ENCODE data around the gene APOBEC4. TPM values are rescaled to one million over a fixed set of nuclear protein-coding genes. Genes with fewer than 3 reads are reported as not detected.

APOBEC4 gene
- total and polyA plus RNA-seq, 10 of the 15 experiments (the other 5 are each of a cell fraction or from before 2014, with no cell fraction given): 0.04 to 0.25 (median 0.06) TPM; not detected in 5

DNA sequence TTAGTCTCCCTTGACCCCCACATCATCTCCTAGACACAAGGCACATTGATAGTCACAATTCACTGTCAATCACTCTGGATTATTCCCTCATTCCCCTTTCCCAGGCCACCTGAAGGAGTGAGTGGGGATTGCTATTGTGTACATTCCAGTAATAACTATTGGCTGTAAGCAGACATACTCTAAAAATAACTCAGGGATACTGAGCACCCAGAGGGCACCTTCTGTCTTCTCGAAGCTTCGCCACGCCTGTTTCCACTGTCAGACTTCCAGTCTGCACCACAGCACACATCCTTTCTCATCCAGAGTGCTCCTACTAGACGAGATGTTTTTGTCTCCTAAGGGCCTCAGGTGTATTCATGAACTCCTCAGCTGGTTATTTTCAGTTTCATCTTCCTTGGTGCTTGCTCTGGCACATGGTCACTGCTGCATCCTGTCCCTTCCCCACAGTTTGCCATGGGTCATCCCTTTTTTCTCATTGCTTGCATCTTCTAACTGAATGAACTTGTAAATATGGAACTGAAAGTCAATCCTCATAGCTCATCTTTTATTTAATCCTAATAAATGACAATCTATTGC lies 848 bp upstream of the APOBEC4 start:
- RAD21 ChIA-PET (ENCODE audit: unreplicated experiment): interaction anchor here (0.6 to 6.2 kb wide), 19 partner anchors 9 to 302 kb away, joined by 3 to 299 read pairs (median 8); partner anchors contain the start of gene NCF2
- Histone ChIP-seq H4K20me1 (ENCODE audit: control insufficient read depth, insufficient read depth) (no peaks in the 10 kb centered on the region), H3K4me2 (ENCODE audit: control insufficient read depth, insufficient read depth) (peak overlapping the region; percentile 60), H2AFZ (ENCODE audit: control insufficient read depth, low read depth, low read length) (peak overlapping the region; percentile 11; the same call in 1 of the 2 replicates), H3K9ac (ENCODE audit: control insufficient read depth, insufficient read depth, low read length) (no peak overlapping the region), H3K4me1 (ENCODE audit: control insufficient read depth, insufficient read depth, low read length) (peaks cover 31% of the 10 kb centered on the region), H3K4me3 (no peak overlapping the region), H3K9me3 (replicated peaks; ENCODE audit: control insufficient read depth, insufficient read depth, low read length) (no peaks in the 10 kb centered on the region), H3K27ac (ENCODE audit: control insufficient read depth, insufficient read depth) (peak overlapping the region; percentile 67; the same call in 1 of the 2 replicates), H3K79me2 (ENCODE audit: control insufficient read depth, insufficient read depth, low read length) (peaks cover 2% of the 10 kb centered on the region), H3K36me3 (ENCODE audit: control insufficient read depth in 2 of 2, insufficient read depth in 2 of 2, low read length in 1 of 2) (no peaks in the 10 kb centered on the region; a peak in 1 of 4 replicates), H3K27me3 (replicated peaks in 1 of 2; ENCODE audit: control insufficient read depth in 2 of 2, insufficient read depth in 2 of 2, low read length in 1 of 2) (no peaks in the 10 kb centered on the region)
- intact Hi-C loops (cut with micrococcal nuclease; ENCODE audit: unreplicated experiment) (loop anchor here (2.0 to 5.0 kb wide), 2 partner anchors 153 to 403 kb away; no protein-coding TSS in a partner anchor), in situ Hi-C loops (cut with MboI) (loop anchor here (5.0 to 10.0 kb wide), 2 partner anchors 258 to 571 kb away; no protein-coding TSS in a partner anchor)
- FAIRE-seq (no peak), DNase-seq (ENCODE audit: low read depth, low spot score) (no peak), ATAC-seq (peak; percentile 39)
- no TSS peak for BruUV-seq (replicated peaks)
- CTCF ChIA-PET: interaction anchor here (0.7 to 6.5 kb wide), 27 partner anchors 8 to 569 kb away, joined by 3 to 360 read pairs (median 7); partner anchors contain the start of gene ARPC5
- POLR2A ChIA-PET: interaction anchor here (0.6 to 4.3 kb wide), 8 partner anchors 9 to 819 kb away, joined by 3 to 39 read pairs (median 4); no protein-coding TSS in a partner anchor
- WGBS (ENCODE audit: insufficient coverage, insufficient replicate concordance, low lambda C conversion rate, missing lambda C conversion rate): 78% methylated on average over 4 of the region's 4 CpGs
- SMC1A ChIA-PET (ENCODE audit: uncharacterized antibody, unreplicated experiment): interaction anchor here (0.6 to 6.2 kb wide), 38 partner anchors 8 to 569 kb away, joined by 3 to 331 read pairs (median 7); partner anchors contain the start of genes ARPC5 and NCF2
- TF ChIP-seq STAT1 (conservative IDR thresholded peaks at IDR 0.05) (no peak), MYC (IDR thresholded peaks at IDR 0.05; ENCODE audit: insufficient read depth, insufficient read length, insufficient replicate concordance, low read length, severe bottlenecking) (no peak), HSF1 (IDR thresholded peaks at IDR 0.05; ENCODE audit: low read depth, low read length) (no peak), ATF7 (IDR thresholded peaks at IDR 0.05; ENCODE audit: low read depth) (no peak), POU2F2 (IDR thresholded peaks at IDR 0.05; ENCODE audit: borderline replicate concordance, low read depth, low read length) (no peak), BHLHE40 (IDR thresholded peaks at IDR 0.05; ENCODE audit: borderline replicate concordance in 1 of 2, low read depth in 2 of 2, low read length in 1 of 2) (no peak), LARP7 (IDR thresholded peaks at IDR 0.05) (no peak), REST (IDR thresholded peaks at IDR 0.05; ENCODE audit: low read depth, low read length) (no peak), EED (IDR thresholded peaks at IDR 0.05; ENCODE audit: low read depth) (no peak)
- TF ChIP-seq, protein P1, sequence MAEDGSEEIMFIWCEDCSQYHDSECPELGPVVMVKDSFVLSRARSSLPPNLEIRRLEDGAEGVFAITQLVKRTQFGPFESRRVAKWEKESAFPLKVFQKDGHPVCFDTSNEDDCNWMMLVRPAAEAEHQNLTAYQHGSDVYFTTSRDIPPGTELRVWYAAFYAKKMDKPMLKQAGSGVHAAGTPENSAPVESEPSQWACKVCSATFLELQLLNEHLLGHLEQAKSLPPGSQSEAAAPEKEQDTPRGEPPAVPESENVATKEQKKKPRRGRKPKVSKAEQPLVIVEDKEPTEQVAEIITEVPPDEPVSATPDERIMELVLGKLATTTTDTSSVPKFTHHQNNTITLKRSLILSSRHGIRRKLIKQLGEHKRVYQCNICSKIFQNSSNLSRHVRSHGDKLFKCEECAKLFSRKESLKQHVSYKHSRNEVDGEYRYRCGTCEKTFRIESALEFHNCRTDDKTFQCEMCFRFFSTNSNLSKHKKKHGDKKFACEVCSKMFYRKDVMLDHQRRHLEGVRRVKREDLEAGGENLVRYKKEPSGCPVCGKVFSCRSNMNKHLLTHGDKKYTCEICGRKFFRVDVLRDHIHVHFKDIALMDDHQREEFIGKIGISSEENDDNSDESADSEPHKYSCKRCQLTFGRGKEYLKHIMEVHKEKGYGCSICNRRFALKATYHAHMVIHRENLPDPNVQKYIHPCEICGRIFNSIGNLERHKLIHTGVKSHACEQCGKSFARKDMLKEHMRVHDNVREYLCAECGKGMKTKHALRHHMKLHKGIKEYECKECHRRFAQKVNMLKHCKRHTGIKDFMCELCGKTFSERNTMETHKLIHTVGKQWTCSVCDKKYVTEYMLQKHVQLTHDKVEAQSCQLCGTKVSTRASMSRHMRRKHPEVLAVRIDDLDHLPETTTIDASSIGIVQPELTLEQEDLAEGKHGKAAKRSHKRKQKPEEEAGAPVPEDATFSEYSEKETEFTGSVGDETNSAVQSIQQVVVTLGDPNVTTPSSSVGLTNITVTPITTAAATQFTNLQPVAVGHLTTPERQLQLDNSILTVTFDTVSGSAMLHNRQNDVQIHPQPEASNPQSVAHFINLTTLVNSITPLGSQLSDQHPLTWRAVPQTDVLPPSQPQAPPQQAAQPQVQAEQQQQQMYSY (CRISPR knock-in tag; IDR thresholded peaks at IDR 0.05): no peak
- TF ChIP-seq, protein P2, sequence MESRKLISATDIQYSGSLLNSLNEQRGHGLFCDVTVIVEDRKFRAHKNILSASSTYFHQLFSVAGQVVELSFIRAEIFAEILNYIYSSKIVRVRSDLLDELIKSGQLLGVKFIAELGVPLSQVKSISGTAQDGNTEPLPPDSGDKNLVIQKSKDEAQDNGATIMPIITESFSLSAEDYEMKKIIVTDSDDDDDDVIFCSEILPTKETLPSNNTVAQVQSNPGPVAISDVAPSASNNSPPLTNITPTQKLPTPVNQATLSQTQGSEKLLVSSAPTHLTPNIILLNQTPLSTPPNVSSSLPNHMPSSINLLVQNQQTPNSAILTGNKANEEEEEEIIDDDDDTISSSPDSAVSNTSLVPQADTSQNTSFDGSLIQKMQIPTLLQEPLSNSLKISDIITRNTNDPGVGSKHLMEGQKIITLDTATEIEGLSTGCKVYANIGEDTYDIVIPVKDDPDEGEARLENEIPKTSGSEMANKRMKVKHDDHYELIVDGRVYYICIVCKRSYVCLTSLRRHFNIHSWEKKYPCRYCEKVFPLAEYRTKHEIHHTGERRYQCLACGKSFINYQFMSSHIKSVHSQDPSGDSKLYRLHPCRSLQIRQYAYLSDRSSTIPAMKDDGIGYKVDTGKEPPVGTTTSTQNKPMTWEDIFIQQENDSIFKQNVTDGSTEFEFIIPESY (IDR thresholded peaks at IDR 0.05): no peak
